Mesenchymal stem cell (in vitro differentiated cells and primary cell): Measurements from ENCODE around the gene XPR1.
"Not testable (repeated sequence)": the region's sequence is repeated elsewhere in the genome, so short reads cannot be mapped to it uniquely, and the experiment has no call there.

Source experiments
- DNase-seq: peaks from one replicate; pipeline ENCODE4 v3.0.0-alpha.2; 2013
- H2AFZ ChIP-seq: one replicate; pipeline ENCODE4 v1.6.1; 2013; ENCODE audit warnings: low read depth, mild to moderate bottlenecking, control low read depth, inconsistent platforms, low read length, moderate library complexity
- H2AK5ac ChIP-seq: 2 replicates; pipeline ENCODE4 v1.6.1; 2013; ENCODE audit warnings: low read length, moderate library complexity, mild to moderate bottlenecking, inconsistent platforms; ENCODE audit not compliant: severe bottlenecking
- H2BK120ac ChIP-seq: one replicate; pipeline ENCODE4 v1.6.1; 2013; ENCODE audit warnings: low read depth, mild to moderate bottlenecking, inconsistent platforms, low read length, moderate library complexity
- H2BK12ac ChIP-seq, 2 experiments: one replicate each; pipeline ENCODE4 v1.6.1; 2013; ENCODE audit warnings: inconsistent platforms in 2 of 2, low read length in 2 of 2, mild to moderate bottlenecking in 2 of 2, moderate library complexity in 2 of 2, control low read depth in 1 of 2
- H2BK15ac ChIP-seq: one replicate; pipeline ENCODE4 v1.6.1; 2013; ENCODE audit warnings: mild to moderate bottlenecking, low read depth, inconsistent platforms; ENCODE audit not compliant: poor library complexity, severe bottlenecking
- H2BK5ac ChIP-seq: 2 replicates; pipeline ENCODE4 v1.6.1; 2013; ENCODE audit warnings: low read depth, mild to moderate bottlenecking, low read length, control low read depth, inconsistent platforms; ENCODE audit not compliant: poor library complexity, severe bottlenecking
- H3K14ac ChIP-seq, 2 experiments: one replicate each; pipeline ENCODE4 v1.6.1; 2013; ENCODE audit warnings: inconsistent platforms in 2 of 2, low read length in 2 of 2, control low read depth in 1 of 2, mild to moderate bottlenecking in 1 of 2, moderate library complexity in 1 of 2
- H3K18ac ChIP-seq, 2 experiments: one replicate each; pipeline ENCODE4 v1.6.1; 2013; ENCODE audit warnings: inconsistent platforms in 2 of 2, low read length in 2 of 2, control low read depth in 1 of 2, low read depth in 1 of 2, mild to moderate bottlenecking in 1 of 2
- H3K23ac ChIP-seq, 2 experiments: one replicate each; pipeline ENCODE4 v1.6.1; 2013; ENCODE audit warnings: inconsistent platforms in 2 of 2, low read length in 2 of 2, mild to moderate bottlenecking in 2 of 2, moderate library complexity in 2 of 2, control low read depth in 1 of 2
- H3K27ac ChIP-seq: 2 replicates; pipeline ENCODE4 v1.5.1; 2013; ENCODE audit warnings: mild to moderate bottlenecking, moderate library complexity, low read length, control low read depth, inconsistent platforms; ENCODE audit not compliant: poor library complexity, severe bottlenecking
- H3K27me3 ChIP-seq, 2 experiments: 2 replicates each; pipeline versions ENCODE4 v1.6.1 to v1.7.0; 2013; ENCODE audit warnings: low read length in 2 of 2, mild to moderate bottlenecking in 2 of 2, moderate library complexity in 2 of 2, control low read depth in 1 of 2, inconsistent platforms in 1 of 2; ENCODE audit not compliant: control insufficient read depth in 1 of 2, insufficient read depth in 1 of 2
- H3K36me3 ChIP-seq, 2 experiments: 2 replicates each; pipeline versions ENCODE4 v1.6.1 to v1.7.0; 2013; ENCODE audit warnings: low read length in 2 of 2, control low read depth in 1 of 2, inconsistent platforms in 1 of 2, low read depth in 1 of 2, mild to moderate bottlenecking in 1 of 2; ENCODE audit not compliant: insufficient read depth in 2 of 2, control insufficient read depth in 1 of 2
- H3K4ac ChIP-seq, 2 experiments: one replicate each; pipeline ENCODE4 v1.6.1; 2013; ENCODE audit warnings: inconsistent platforms in 2 of 2, low read length in 2 of 2, mild to moderate bottlenecking in 2 of 2, moderate library complexity in 2 of 2, control low read depth in 1 of 2, low read depth in 1 of 2
- H3K4me1 ChIP-seq: 2 replicates; pipeline ENCODE4 v1.6.1; 2013; ENCODE audit warnings: low read depth, low read length, control low read depth; ENCODE audit not compliant: control insufficient read depth, insufficient read depth
- H3K4me2 ChIP-seq: 2 replicates; pipeline ENCODE4 v1.6.1; 2013; ENCODE audit warnings: low read length, mild to moderate bottlenecking, inconsistent platforms; ENCODE audit not compliant: poor library complexity, severe bottlenecking
- H3K4me3 ChIP-seq, 2 experiments: 2 replicates each; pipeline versions ENCODE4 v1.5.1 to v1.7.0; 2013; ENCODE audit warnings: low read length in 2 of 2, mild to moderate bottlenecking in 2 of 2, control low read depth in 1 of 2, low read depth in 1 of 2; ENCODE audit not compliant: insufficient read depth in 1 of 2
- H3K79me1 ChIP-seq: replicated peaks from 2 replicates; pipeline ENCODE4 v1.6.1; 2013; ENCODE audit warnings: mild to moderate bottlenecking, control low read depth, low read length, inconsistent platforms; ENCODE audit not compliant: poor library complexity, severe bottlenecking
- H3K9ac ChIP-seq: 2 replicates; pipeline ENCODE4 v1.7.0; 2013; ENCODE audit warnings: mild to moderate bottlenecking, low read length, moderate library complexity
- H3K9me3 ChIP-seq: 2 replicates; pipeline ENCODE4 v1.7.0; 2013; ENCODE audit warnings: mild to moderate bottlenecking, low read length; ENCODE audit not compliant: control insufficient read depth
- H4K8ac ChIP-seq: one replicate; pipeline ENCODE4 v1.6.1; 2013; ENCODE audit warnings: inconsistent platforms, mild to moderate bottlenecking, low read length, moderate library complexity
- H4K91ac ChIP-seq: one replicate; pipeline ENCODE4 v1.6.1; 2013; ENCODE audit warnings: mild to moderate bottlenecking, low read length, inconsistent platforms
- WGBS: methylation state at CpG from one replicate; pipeline ENCODE4 v1.1.7; 2013; ENCODE audit warnings: mixed read lengths; 5-methylcytosine and 5-hydroxymethylcytosine counted together

Gene XPR1

GRCh38 chr1:180644526-180645192 is 12.8 kb downstream of the XPR1 start:
- H3K4ac ChIP-seq, result no peak overlapping the region
- H2BK15ac ChIP-seq, result no peak overlapping the region
- no peak overlapping the region for H3K27ac ChIP-seq
- no peak overlapping the region for H4K8ac ChIP-seq
- WGBS, result 98% methylated on average over 3 of the region's 7 CpGs
- no peak overlapping the region for H4K91ac ChIP-seq
- no peak overlapping the region for H2AFZ ChIP-seq
- H2BK5ac ChIP-seq, result no peak overlapping the region
- peaks cover 25% of the 10 kb centered on the region for H3K79me1 ChIP-seq
- H3K9ac ChIP-seq, result no peak overlapping the region
- no peak overlapping the region for H3K4me2 ChIP-seq
- no peak for DNase-seq
- H3K18ac ChIP-seq, result no peak overlapping the region
- no peak overlapping the region for H3K14ac ChIP-seq
- no peak overlapping the region for H3K23ac ChIP-seq
- no peaks in the 10 kb centered on the region for H3K4me1 ChIP-seq
- no peak overlapping the region for H2BK12ac ChIP-seq
- H3K9me3 ChIP-seq, result no peaks in the 10 kb centered on the region
- H3K4me3 ChIP-seq, result no peak overlapping the region
- H3K27me3 ChIP-seq, result no peaks in the 10 kb centered on the region
- peaks cover 0 to 5% of the 10 kb centered on the region in 2 experiments for H3K36me3 ChIP-seq
- no peak overlapping the region for H2BK120ac ChIP-seq
- no peak overlapping the region for H2AK5ac ChIP-seq

DNA sequence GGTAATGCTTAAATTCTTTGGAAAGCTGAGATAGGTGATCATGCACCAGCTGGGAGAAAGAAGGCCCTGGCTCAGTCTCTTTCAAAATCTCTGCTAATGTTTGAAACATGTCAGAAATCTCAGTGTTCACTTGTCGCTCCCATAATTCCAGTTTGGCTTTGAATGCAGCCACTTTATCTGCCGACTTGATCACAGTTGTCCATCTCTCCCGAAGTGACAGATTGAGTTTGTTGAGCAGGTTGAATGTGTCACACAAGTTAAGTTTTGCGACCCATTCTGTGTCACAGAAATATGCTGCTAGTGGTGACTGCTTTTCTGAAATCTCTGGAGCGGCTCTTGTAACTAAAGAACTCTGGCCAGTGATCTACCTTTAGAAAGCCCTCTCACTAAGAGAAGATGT is 13.4 kb downstream of the XPR1 start:
- H2BK12ac ChIP-seq, H2AK5ac ChIP-seq, H3K18ac ChIP-seq, H3K4me1 ChIP-seq, H3K27me3 ChIP-seq, H3K4me2 ChIP-seq, H2AFZ ChIP-seq, H3K4ac ChIP-seq, H3K36me3 ChIP-seq, H3K9ac ChIP-seq, H3K23ac ChIP-seq, H3K4me3 ChIP-seq, H2BK120ac ChIP-seq, H3K14ac ChIP-seq, H4K91ac ChIP-seq, DNase-seq, H3K27ac ChIP-seq, H3K9me3 ChIP-seq, H2BK5ac ChIP-seq, H4K8ac ChIP-seq, H2BK15ac ChIP-seq: not testable (repeated sequence)
- H3K79me1 ChIP-seq, result peaks cover 29% of the 10 kb centered on the region
- WGBS, result 96% methylated on average over 5 of the region's 5 CpGs

- no peak overlapping the region for H4K91ac ChIP-seq
- no peak overlapping the region for H3K4ac ChIP-seq
- H3K14ac ChIP-seq, result no peak overlapping the region
- no peak overlapping the region for H2BK15ac ChIP-seq
- peaks cover 28% of the 10 kb centered on the region for H3K79me1 ChIP-seq
- no peaks in the 10 kb centered on the region for H3K9me3 ChIP-seq
- no peak overlapping the region for H3K18ac ChIP-seq
- H3K4me1 ChIP-seq, result no peaks in the 10 kb centered on the region
- no peak overlapping the region for H4K8ac ChIP-seq
- no peak overlapping the region for H3K4me2 ChIP-seq
- H2BK12ac ChIP-seq, result no peak overlapping the region
- peaks cover 0 to 5% of the 10 kb centered on the region in 2 experiments for H3K36me3 ChIP-seq
- H3K9ac ChIP-seq, result no peak overlapping the region
- H2AK5ac ChIP-seq, result no peak overlapping the region
- no peak for DNase-seq
- no peak overlapping the region for H3K4me3 ChIP-seq
- 94% methylated on average over 5 of the region's 5 CpGs for WGBS
- no peak overlapping the region for H3K23ac ChIP-seq
- no peak overlapping the region for H3K27ac ChIP-seq
- H2AFZ ChIP-seq, result no peak overlapping the region
- H2BK5ac ChIP-seq, result no peak overlapping the region
- no peak overlapping the region for H2BK120ac ChIP-seq
- H3K27me3 ChIP-seq, result no peaks in the 10 kb centered on the region
Measured at GRCh38 chr1:180646093-180646492, 14.3 kb downstream of the XPR1 start.

GRCh38 chr1:180646547-180646946 is 14.7 kb downstream of the XPR1 start:
- Histone ChIP-seq H4K8ac (no peak overlapping the region), H3K4me1 (no peaks in the 10 kb centered on the region), H2BK120ac (no peak overlapping the region), H4K91ac (no peak overlapping the region), H2BK15ac (no peak overlapping the region), H3K27me3 (no peaks in the 10 kb centered on the region), H2BK12ac (no peak overlapping the region), H3K4ac (no peak overlapping the region), H2BK5ac (no peak overlapping the region), H3K18ac (no peak overlapping the region), H3K4me3 (no peak overlapping the region), H3K14ac (no peak overlapping the region), H3K79me1 (peaks cover 28% of the 10 kb centered on the region), H3K4me2 (no peak overlapping the region), H3K23ac (no peak overlapping the region), H2AFZ (no peak overlapping the region), H3K9me3 (no peaks in the 10 kb centered on the region), H3K27ac (no peak overlapping the region), H3K9ac (no peak overlapping the region), H3K36me3 (peaks cover 0 to 5% of the 10 kb centered on the region in 2 experiments), H2AK5ac (no peak overlapping the region)
- DNase-seq, result no peak
- 100% methylated on average over 4 of the region's 4 CpGs for WGBS
